ENCODE measurements around the gene NBPF1. TPM values are rescaled to one million over a fixed set of nuclear protein-coding genes. Genes with fewer than 3 reads are reported as not detected.
"Not testable (repeated sequence)": the region's sequence is repeated elsewhere in the genome, so short reads cannot be mapped to it uniquely, and the experiment has no call there.

The NBPF1 gene
- total and polyA plus RNA-seq, 9 of the 15 experiments (the other 6 are each of a cell fraction or from before 2014, with no cell fraction given) = 5.2 to 42.6 (median 24.1) TPM

DNA sequence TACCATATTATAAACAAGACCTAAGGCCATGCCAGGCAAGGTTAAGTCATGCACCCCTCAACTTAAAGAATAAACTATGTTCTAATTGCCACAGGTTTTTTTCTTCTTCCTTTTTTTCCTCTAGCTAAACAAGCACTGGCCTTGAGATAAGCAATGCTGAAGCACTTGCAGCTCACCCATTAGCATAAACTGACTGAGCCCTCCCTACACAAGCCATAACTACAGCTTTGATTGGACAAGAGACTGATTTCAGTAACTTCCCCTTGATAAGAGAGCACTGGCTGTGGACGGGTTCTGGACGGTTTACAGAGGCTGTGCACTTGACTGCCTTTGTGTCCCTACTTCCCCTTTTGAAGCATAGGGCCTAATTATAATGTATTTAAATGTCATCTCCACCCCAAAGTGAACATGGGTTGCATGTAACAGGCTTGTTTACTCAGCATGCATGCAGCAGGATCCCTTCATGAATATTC, 72.9 kb downstream of the NBPF1 start (continued):
- TF ChIP-seq CBX3 (IDR thresholded peaks at IDR 0.05; ENCODE audit: borderline replicate concordance in 1 of 2, low read length in 2 of 2) = peak in 1 of 2 experiments; percentile 29; a peak in 1 of 3 replicates
- peak; percentile 63 for TF ChIP-seq GABPA (tag; conservative IDR thresholded peaks at IDR 0.05; ENCODE audit: low read depth)
- peak; percentile 45 to 57; a peak in 3 of 4 replicates for TF ChIP-seq NRF1 (conservative IDR thresholded peaks at IDR 0.05 in 1 of 2, IDR thresholded peaks at IDR 0.05 in 1 of 2)
- TF ChIP-seq, protein P1, sequence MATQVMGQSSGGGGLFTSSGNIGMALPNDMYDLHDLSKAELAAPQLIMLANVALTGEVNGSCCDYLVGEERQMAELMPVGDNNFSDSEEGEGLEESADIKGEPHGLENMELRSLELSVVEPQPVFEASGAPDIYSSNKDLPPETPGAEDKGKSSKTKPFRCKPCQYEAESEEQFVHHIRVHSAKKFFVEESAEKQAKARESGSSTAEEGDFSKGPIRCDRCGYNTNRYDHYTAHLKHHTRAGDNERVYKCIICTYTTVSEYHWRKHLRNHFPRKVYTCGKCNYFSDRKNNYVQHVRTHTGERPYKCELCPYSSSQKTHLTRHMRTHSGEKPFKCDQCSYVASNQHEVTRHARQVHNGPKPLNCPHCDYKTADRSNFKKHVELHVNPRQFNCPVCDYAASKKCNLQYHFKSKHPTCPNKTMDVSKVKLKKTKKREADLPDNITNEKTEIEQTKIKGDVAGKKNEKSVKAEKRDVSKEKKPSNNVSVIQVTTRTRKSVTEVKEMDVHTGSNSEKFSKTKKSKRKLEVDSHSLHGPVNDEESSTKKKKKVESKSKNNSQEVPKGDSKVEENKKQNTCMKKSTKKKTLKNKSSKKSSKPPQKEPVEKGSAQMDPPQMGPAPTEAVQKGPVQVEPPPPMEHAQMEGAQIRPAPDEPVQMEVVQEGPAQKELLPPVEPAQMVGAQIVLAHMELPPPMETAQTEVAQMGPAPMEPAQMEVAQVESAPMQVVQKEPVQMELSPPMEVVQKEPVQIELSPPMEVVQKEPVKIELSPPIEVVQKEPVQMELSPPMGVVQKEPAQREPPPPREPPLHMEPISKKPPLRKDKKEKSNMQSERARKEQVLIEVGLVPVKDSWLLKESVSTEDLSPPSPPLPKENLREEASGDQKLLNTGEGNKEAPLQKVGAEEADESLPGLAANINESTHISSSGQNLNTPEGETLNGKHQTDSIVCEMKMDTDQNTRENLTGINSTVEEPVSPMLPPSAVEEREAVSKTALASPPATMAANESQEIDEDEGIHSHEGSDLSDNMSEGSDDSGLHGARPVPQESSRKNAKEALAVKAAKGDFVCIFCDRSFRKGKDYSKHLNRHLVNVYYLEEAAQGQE (IDR thresholded peaks at IDR 0.05; ENCODE audit: borderline replicate concordance) = peak; percentile 27; the same call in 1 of the 2 replicates
- TF ChIP-seq, protein P1 (CRISPR knock-in tag; IDR thresholded peaks at IDR 0.05; ENCODE audit: low read depth) = not testable (repeated sequence)
